Memory B cell (primary cell): ENCODE results near the gene HTR4.

Experiments
- ATAC-seq: fragments of 150-1000 bp; cut with Tn5 transposase; 2 replicates; pipeline ENCODE4 v1.10.0; 2021; ENCODE audit warnings: low read depth, mild to moderate bottlenecking, moderate library complexity
- DNase-seq, 2 donors: peaks; one replicate each; pipeline ENCODE4 v3.0.0; 2022; ENCODE audit warnings: low spot score in 2 of 2
- H3K27ac Mint-ChIP-seq: one replicate; pipeline ENCODE4 v1.8.0; 2022; ENCODE audit warnings: mild to moderate bottlenecking, moderate library complexity, mixed read lengths
- H3K27me3 Mint-ChIP-seq: one replicate; pipeline ENCODE4 v1.8.0; 2022; ENCODE audit warnings: mixed read lengths
- H3K36me3 Mint-ChIP-seq: one replicate; pipeline ENCODE4 v1.8.0; 2022; ENCODE audit warnings: mild to moderate bottlenecking, mixed read lengths
- H3K4me1 Mint-ChIP-seq: one replicate; pipeline ENCODE4 v1.8.0; 2022; ENCODE audit warnings: mixed read lengths
- H3K4me3 Mint-ChIP-seq: one replicate; pipeline ENCODE4 v1.8.0; 2022; ENCODE audit warnings: mild to moderate bottlenecking, moderate library complexity, mixed read lengths
- H3K9me3 Mint-ChIP-seq: one replicate; pipeline ENCODE4 v1.8.0; 2022; ENCODE audit warnings: mixed read lengths

Gene HTR4

GRCh38 chr5:148514344-148514743 lies 140.0 kb downstream of the HTR4 start:
- ATAC-seq, result no peak

GRCh38 chr5:148512498-148512897 lies 141.8 kb downstream of the HTR4 start:
- H3K4me1 Mint-ChIP-seq, result peaks cover 3% of the 10 kb centered on the region
- no peak overlapping the region for H3K27ac Mint-ChIP-seq

More at GRCh38 chr5:148514344-148514743, 140.0 kb downstream of the HTR4 start:
- DNase-seq, result no peak
- Mint-ChIP-seq H3K27ac (no peak overlapping the region), H3K9me3 (peaks cover 10% of the 10 kb centered on the region), H3K36me3 (no peaks in the 10 kb centered on the region), H3K4me3 (no peak overlapping the region), H3K27me3 (peaks cover 5% of the 10 kb centered on the region), H3K4me1 (peaks cover 3% of the 10 kb centered on the region)

GRCh38 chr5:148511810-148512347 lies 142.4 kb downstream of the HTR4 start:
- DNase-seq (no peak), ATAC-seq (no peak)
- H3K27me3 Mint-ChIP-seq, result no peaks in the 10 kb centered on the region
- peaks cover 5% of the 10 kb centered on the region for H3K9me3 Mint-ChIP-seq
- H3K36me3 Mint-ChIP-seq, result no peaks in the 10 kb centered on the region
- no peak overlapping the region for H3K4me3 Mint-ChIP-seq
- no peak overlapping the region for H3K27ac Mint-ChIP-seq
- H3K4me1 Mint-ChIP-seq, result peaks cover 3% of the 10 kb centered on the region

More at GRCh38 chr5:148512498-148512897, 141.8 kb downstream of the HTR4 start:
- DNase-seq, result no peak
- ATAC-seq, result no peak
- no peaks in the 10 kb centered on the region for H3K27me3 Mint-ChIP-seq
- H3K9me3 Mint-ChIP-seq, result peaks cover 6% of the 10 kb centered on the region
- no peaks in the 10 kb centered on the region for H3K36me3 Mint-ChIP-seq
- no peak overlapping the region for H3K4me3 Mint-ChIP-seq

GRCh38 chr5:148509893-148510292 lies 144.4 kb downstream of the HTR4 start:
- H3K27me3 Mint-ChIP-seq, result no peaks in the 10 kb centered on the region
- peaks cover 2% of the 10 kb centered on the region for H3K9me3 Mint-ChIP-seq
- no peak overlapping the region for H3K27ac Mint-ChIP-seq
- no peak overlapping the region for H3K4me3 Mint-ChIP-seq
- H3K4me1 Mint-ChIP-seq, result peaks cover 3% of the 10 kb centered on the region
- H3K36me3 Mint-ChIP-seq, result no peaks in the 10 kb centered on the region
- DNase-seq (no peak), ATAC-seq (no peak)

- no peak for ATAC-seq
- DNase-seq, result no peak
- peaks cover 4% of the 10 kb centered on the region for H3K9me3 Mint-ChIP-seq
- no peak overlapping the region for H3K4me3 Mint-ChIP-seq
- H3K27ac Mint-ChIP-seq, result no peak overlapping the region
- H3K27me3 Mint-ChIP-seq, result peaks cover 2% of the 10 kb centered on the region
- H3K36me3 Mint-ChIP-seq, result peaks cover under 1% of the 10 kb centered on the region
- H3K4me1 Mint-ChIP-seq, result peaks cover 3% of the 10 kb centered on the region
These were observed 146.7 kb downstream of the HTR4 start for GRCh38 chr5:148507648-148508047.

GRCh38 chr5:148499452-148499851 lies 154.9 kb downstream of the HTR4 start:
- Mint-ChIP-seq H3K4me1 (no peaks in the 10 kb centered on the region), H3K27ac (no peak overlapping the region), H3K36me3 (peaks cover 2% of the 10 kb centered on the region), H3K27me3 (peaks cover 8% of the 10 kb centered on the region), H3K9me3 (peaks cover 3% of the 10 kb centered on the region), H3K4me3 (no peak overlapping the region)
- DNase-seq (no peak), ATAC-seq (no peak)

GRCh38 chr5:148497757-148498156 lies 156.6 kb downstream of the HTR4 start:
- peaks cover 2% of the 10 kb centered on the region for H3K9me3 Mint-ChIP-seq
- H3K4me1 Mint-ChIP-seq, result no peaks in the 10 kb centered on the region
- no peak overlapping the region for H3K27ac Mint-ChIP-seq
- DNase-seq (no peak), ATAC-seq (no peak)
- peaks cover 2% of the 10 kb centered on the region for H3K36me3 Mint-ChIP-seq
- H3K4me3 Mint-ChIP-seq, result no peak overlapping the region
- peaks cover 7% of the 10 kb centered on the region for H3K27me3 Mint-ChIP-seq

GRCh38 chr5:148492351-148492750 lies 162.0 kb downstream of the HTR4 start:
- peaks cover 9% of the 10 kb centered on the region for H3K27me3 Mint-ChIP-seq
- no peaks in the 10 kb centered on the region for H3K9me3 Mint-ChIP-seq
- DNase-seq (no peak), ATAC-seq (no peak)
- no peak overlapping the region for H3K4me3 Mint-ChIP-seq
- H3K27ac Mint-ChIP-seq, result no peak overlapping the region
- H3K4me1 Mint-ChIP-seq, result no peaks in the 10 kb centered on the region
- H3K36me3 Mint-ChIP-seq, result no peaks in the 10 kb centered on the region

- no peak for ATAC-seq
- H3K27me3 Mint-ChIP-seq, result peaks cover 12% of the 10 kb centered on the region
- H3K36me3 Mint-ChIP-seq, result no peaks in the 10 kb centered on the region
- H3K4me3 Mint-ChIP-seq, result no peak overlapping the region
- H3K27ac Mint-ChIP-seq, result no peak overlapping the region
- H3K9me3 Mint-ChIP-seq, result no peaks in the 10 kb centered on the region
- DNase-seq, result no peak
- no peaks in the 10 kb centered on the region for H3K4me1 Mint-ChIP-seq
These were observed 162.5 kb downstream of the HTR4 start for GRCh38 chr5:148491793-148492184.

GRCh38 chr5:148491015-148491792 lies 163.1 kb downstream of the HTR4 start:
- H3K9me3 Mint-ChIP-seq, result no peaks in the 10 kb centered on the region
- ATAC-seq, result no peak

GRCh38 chr5:148488757-148489156 lies 165.6 kb downstream of the HTR4 start:
- H3K9me3 Mint-ChIP-seq, result no peaks in the 10 kb centered on the region
- no peak for ATAC-seq

More at GRCh38 chr5:148491015-148491792, 163.1 kb downstream of the HTR4 start:
- DNase-seq, result no peak
- Mint-ChIP-seq H3K4me3 (no peak overlapping the region), H3K4me1 (no peaks in the 10 kb centered on the region), H3K27me3 (peaks cover 12% of the 10 kb centered on the region), H3K36me3 (no peaks in the 10 kb centered on the region), H3K27ac (no peak overlapping the region)

GRCh38 chr5:148486456-148486855 lies 167.9 kb downstream of the HTR4 start:
- Mint-ChIP-seq H3K9me3 (no peaks in the 10 kb centered on the region), H3K4me1 (peaks cover 6% of the 10 kb centered on the region), H3K36me3 (no peaks in the 10 kb centered on the region), H3K27ac (no peak overlapping the region), H3K27me3 (peaks cover 23% of the 10 kb centered on the region), H3K4me3 (no peak overlapping the region)
- DNase-seq (no peak), ATAC-seq (no peak)

More at GRCh38 chr5:148488757-148489156, 165.6 kb downstream of the HTR4 start:
- no peak for DNase-seq
- Mint-ChIP-seq H3K27ac (no peak overlapping the region), H3K4me1 (no peaks in the 10 kb centered on the region), H3K4me3 (no peak overlapping the region), H3K27me3 (peaks cover 16% of the 10 kb centered on the region), H3K36me3 (no peaks in the 10 kb centered on the region)

- Mint-ChIP-seq H3K27me3 (peaks cover 21% of the 10 kb centered on the region), H3K9me3 (no peaks in the 10 kb centered on the region), H3K4me1 (peaks cover 6% of the 10 kb centered on the region), H3K36me3 (no peaks in the 10 kb centered on the region), H3K27ac (no peak overlapping the region), H3K4me3 (no peak overlapping the region)
- no peak for ATAC-seq
- no peak for DNase-seq
These were observed 169.7 kb downstream of the HTR4 start for GRCh38 chr5:148484651-148485050.

- DNase-seq (no peak), ATAC-seq (no peak)
- no peaks in the 10 kb centered on the region for H3K9me3 Mint-ChIP-seq
- no peak overlapping the region for H3K4me3 Mint-ChIP-seq
- peaks cover 19% of the 10 kb centered on the region for H3K27me3 Mint-ChIP-seq
- no peak overlapping the region for H3K27ac Mint-ChIP-seq
- H3K36me3 Mint-ChIP-seq, result no peaks in the 10 kb centered on the region
- H3K4me1 Mint-ChIP-seq, result peaks cover 6% of the 10 kb centered on the region
These were observed 170.6 kb downstream of the HTR4 start for GRCh38 chr5:148483750-148484149.
